Measurements from ENCODE around the gene FAM149A.

GRCh38 chr4:186079694-186080093, 24.8 kb upstream of the FAM149A start:
- TF ChIP-seq EZH2 (IDR thresholded peaks at IDR 0.05; ENCODE audit: borderline replicate concordance, insufficient read depth, low read length, poor library complexity, severe bottlenecking) (no peak), CTCF (IDR thresholded peaks at IDR 0.05; ENCODE audit: poor library complexity, severe bottlenecking) (no peak), EP300 (conservative IDR thresholded peaks at IDR 0.05; ENCODE audit: poor library complexity, severe bottlenecking) (no peak)
